Measurements from ENCODE around the gene MAML3. TPM values are rescaled to one million over a fixed set of nuclear protein-coding genes. Genes with fewer than 3 reads are reported as not detected.
A peak's percentile ranks its signal among the peaks of the same experiment; 100 is the strongest.

MAML3 gene
- total and polyA plus RNA-seq, 2 of the 13 experiments (the other 11 are each of a cell fraction or from before 2014, with no cell fraction given): 0.05 to 0.13 TPM

- TF ChIP-seq, protein P1, sequence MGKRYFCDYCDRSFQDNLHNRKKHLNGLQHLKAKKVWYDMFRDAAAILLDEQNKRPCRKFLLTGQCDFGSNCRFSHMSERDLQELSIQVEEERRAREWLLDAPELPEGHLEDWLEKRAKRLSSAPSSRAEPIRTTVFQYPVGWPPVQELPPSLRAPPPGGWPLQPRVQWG (CRISPR knock-in tag; IDR thresholded peaks at IDR 0.05; ENCODE audit: borderline replicate concordance, low read depth): no peak
- TF ChIP-seq ZNF383 (CRISPR knock-in tag; IDR thresholded peaks at IDR 0.05; ENCODE audit: borderline replicate concordance) (no peak), CBFB (CRISPR knock-in tag; IDR thresholded peaks at IDR 0.05) (peak; percentile 66; the same call in 1 of the 2 replicates), MBNL3 (CRISPR knock-in tag; conservative IDR thresholded peaks at IDR 0.05) (no peak), ZSCAN25 (CRISPR knock-in tag; IDR thresholded peaks at IDR 0.05) (peak; percentile 99), MAZ (IDR thresholded peaks at IDR 0.05; ENCODE audit: borderline replicate concordance, low read depth, low read length) (peak; percentile 70; the same call in 1 of the 2 replicates), MAZ (CRISPR knock-in tag; IDR thresholded peaks at IDR 0.05; ENCODE audit: low read depth) (peak; percentile 42), ISX (CRISPR knock-in tag; conservative IDR thresholded peaks at IDR 0.05) (no peak), FOSL1 (CRISPR knock-in tag; IDR thresholded peaks at IDR 0.05; ENCODE audit: borderline replicate concordance) (no peak), SMYD3 (CRISPR knock-in tag; IDR thresholded peaks at IDR 0.05) (peak; percentile 98), NFYB (CRISPR knock-in tag; IDR thresholded peaks at IDR 0.05) (no peak), TEAD2 (CRISPR knock-in tag; IDR thresholded peaks at IDR 0.05) (no peak), THYN1 (CRISPR knock-in tag; IDR thresholded peaks at IDR 0.05; ENCODE audit: borderline replicate concordance, low read depth) (peak; percentile 73; the same call in 1 of the 2 replicates), NPAS2 (CRISPR knock-in tag; IDR thresholded peaks at IDR 0.05; ENCODE audit: borderline replicate concordance) (no peak), ZNF746 (CRISPR knock-in tag; IDR thresholded peaks at IDR 0.05) (peak; percentile 67; the same call in 1 of the 2 replicates), ARHGAP35 (CRISPR knock-in tag; IDR thresholded peaks at IDR 0.05; ENCODE audit: borderline replicate concordance) (no peak), SRSF9 (IDR thresholded peaks at IDR 0.05; ENCODE audit: borderline replicate concordance, insufficient read depth, low read depth, low read length, poor library complexity, severe bottlenecking) (no peak), ZNF660 (CRISPR knock-in tag; IDR thresholded peaks at IDR 0.05; ENCODE audit: borderline replicate concordance, low read depth) (no peak)
- TF ChIP-seq, protein P2, sequence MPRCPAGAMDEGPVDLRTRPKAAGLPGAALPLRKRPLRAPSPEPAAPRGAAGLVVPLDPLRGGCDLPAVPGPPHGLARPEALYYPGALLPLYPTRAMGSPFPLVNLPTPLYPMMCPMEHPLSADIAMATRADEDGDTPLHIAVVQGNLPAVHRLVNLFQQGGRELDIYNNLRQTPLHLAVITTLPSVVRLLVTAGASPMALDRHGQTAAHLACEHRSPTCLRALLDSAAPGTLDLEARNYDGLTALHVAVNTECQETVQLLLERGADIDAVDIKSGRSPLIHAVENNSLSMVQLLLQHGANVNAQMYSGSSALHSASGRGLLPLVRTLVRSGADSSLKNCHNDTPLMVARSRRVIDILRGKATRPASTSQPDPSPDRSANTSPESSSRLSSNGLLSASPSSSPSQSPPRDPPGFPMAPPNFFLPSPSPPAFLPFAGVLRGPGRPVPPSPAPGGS (CRISPR knock-in tag; IDR thresholded peaks at IDR 0.05): peak; percentile 84
- TF ChIP-seq, protein P3, sequence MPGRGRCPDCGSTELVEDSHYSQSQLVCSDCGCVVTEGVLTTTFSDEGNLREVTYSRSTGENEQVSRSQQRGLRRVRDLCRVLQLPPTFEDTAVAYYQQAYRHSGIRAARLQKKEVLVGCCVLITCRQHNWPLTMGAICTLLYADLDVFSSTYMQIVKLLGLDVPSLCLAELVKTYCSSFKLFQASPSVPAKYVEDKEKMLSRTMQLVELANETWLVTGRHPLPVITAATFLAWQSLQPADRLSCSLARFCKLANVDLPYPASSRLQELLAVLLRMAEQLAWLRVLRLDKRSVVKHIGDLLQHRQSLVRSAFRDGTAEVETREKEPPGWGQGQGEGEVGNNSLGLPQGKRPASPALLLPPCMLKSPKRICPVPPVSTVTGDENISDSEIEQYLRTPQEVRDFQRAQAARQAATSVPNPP (CRISPR knock-in tag; IDR thresholded peaks at IDR 0.05): peak; percentile 97
- TF ChIP-seq, protein P4, sequence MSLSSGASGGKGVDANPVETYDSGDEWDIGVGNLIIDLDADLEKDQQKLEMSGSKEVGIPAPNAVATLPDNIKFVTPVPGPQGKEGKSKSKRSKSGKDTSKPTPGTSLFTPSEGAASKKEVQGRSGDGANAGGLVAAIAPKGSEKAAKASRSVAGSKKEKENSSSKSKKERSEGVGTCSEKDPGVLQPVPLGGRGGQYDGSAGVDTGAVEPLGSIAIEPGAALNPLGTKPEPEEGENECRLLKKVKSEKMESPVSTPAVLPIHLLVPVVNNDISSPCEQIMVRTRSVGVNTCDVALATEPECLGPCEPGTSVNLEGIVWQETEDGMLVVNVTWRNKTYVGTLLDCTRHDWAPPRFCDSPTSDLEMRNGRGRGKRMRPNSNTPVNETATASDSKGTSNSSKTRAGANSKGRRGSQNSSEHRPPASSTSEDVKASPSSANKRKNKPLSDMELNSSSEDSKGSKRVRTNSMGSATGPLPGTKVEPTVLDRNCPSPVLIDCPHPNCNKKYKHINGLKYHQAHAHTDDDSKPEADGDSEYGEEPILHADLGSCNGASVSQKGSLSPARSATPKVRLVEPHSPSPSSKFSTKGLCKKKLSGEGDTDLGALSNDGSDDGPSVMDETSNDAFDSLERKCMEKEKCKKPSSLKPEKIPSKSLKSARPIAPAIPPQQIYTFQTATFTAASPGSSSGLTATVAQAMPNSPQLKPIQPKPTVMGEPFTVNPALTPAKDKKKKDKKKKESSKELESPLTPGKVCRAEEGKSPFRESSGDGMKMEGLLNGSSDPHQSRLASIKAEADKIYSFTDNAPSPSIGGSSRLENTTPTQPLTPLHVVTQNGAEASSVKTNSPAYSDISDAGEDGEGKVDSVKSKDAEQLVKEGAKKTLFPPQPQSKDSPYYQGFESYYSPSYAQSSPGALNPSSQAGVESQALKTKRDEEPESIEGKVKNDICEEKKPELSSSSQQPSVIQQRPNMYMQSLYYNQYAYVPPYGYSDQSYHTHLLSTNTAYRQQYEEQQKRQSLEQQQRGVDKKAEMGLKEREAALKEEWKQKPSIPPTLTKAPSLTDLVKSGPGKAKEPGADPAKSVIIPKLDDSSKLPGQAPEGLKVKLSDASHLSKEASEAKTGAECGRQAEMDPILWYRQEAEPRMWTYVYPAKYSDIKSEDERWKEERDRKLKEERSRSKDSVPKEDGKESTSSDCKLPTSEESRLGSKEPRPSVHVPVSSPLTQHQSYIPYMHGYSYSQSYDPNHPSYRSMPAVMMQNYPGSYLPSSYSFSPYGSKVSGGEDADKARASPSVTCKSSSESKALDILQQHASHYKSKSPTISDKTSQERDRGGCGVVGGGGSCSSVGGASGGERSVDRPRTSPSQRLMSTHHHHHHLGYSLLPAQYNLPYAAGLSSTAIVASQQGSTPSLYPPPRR (CRISPR knock-in tag; IDR thresholded peaks at IDR 0.05; ENCODE audit: borderline replicate concordance): peak; percentile 95
Observed at GRCh38 chr4:139841464-139842195, 312.4 kb downstream of the MAML3 start (continued).

All from HepG2 (cell line).